Stimulated activated CD8-positive, alpha-beta memory T cell treated with anti-CD3 and anti-CD28 coated beads, Interleukin-7, amount 100 ng/mL, for 1 hour (primary cell): ENCODE measurements around the gene DCDC2C.

Experiments
- DNase-seq, 2 donors: peaks; one replicate each; pipeline ENCODE4 v3.0.0-alpha.2; 2020; ENCODE audit warnings: low read depth in 2 of 2

The DCDC2C gene

GRCh38 chr2:3709225-3709624 lies 5.8 kb downstream of the DCDC2C start:
- no peak for DNase-seq

GRCh38 chr2:3712424-3712823 lies 9.0 kb downstream of the DCDC2C start:
- no peak for DNase-seq

- no peak for DNase-seq
These were observed 9.6 kb downstream of the DCDC2C start for GRCh38 chr2:3712831-3713503.

GRCh38 chr2:3718679-3719078 lies 15.3 kb downstream of the DCDC2C start:
- DNase-seq: no peak

- no peak for DNase-seq
These were observed 21.6 kb downstream of the DCDC2C start for GRCh38 chr2:3725002-3725401.

- no peak for DNase-seq
These were observed 22.3 kb downstream of the DCDC2C start for GRCh38 chr2:3725458-3726250.

- DNase-seq: no peak
These were observed 23.1 kb downstream of the DCDC2C start for GRCh38 chr2:3726511-3726910.

GRCh38 chr2:3727397-3728045 lies 24.1 kb downstream of the DCDC2C start:
- no peak for DNase-seq

GRCh38 chr2:3728104-3729054 lies 25.0 kb downstream of the DCDC2C start:
- DNase-seq: no peak

GRCh38 chr2:3729055-3729448 lies 25.7 kb downstream of the DCDC2C start:
- DNase-seq: no peak

GRCh38 chr2:3729786-3730185 lies 26.4 kb downstream of the DCDC2C start:
- DNase-seq: no peak

- DNase-seq: no peak
These were observed 27.3 kb downstream of the DCDC2C start for GRCh38 chr2:3730646-3731045.

- no peak for DNase-seq
These were observed 28.5 kb downstream of the DCDC2C start for GRCh38 chr2:3731829-3732228.

- DNase-seq: no peak
These were observed 32.7 kb downstream of the DCDC2C start for GRCh38 chr2:3736112-3736511.

- no peak for DNase-seq
These were observed 33.8 kb downstream of the DCDC2C start for GRCh38 chr2:3737128-3737527.

GRCh38 chr2:3738454-3738853 lies 35.1 kb downstream of the DCDC2C start:
- no peak for DNase-seq

GRCh38 chr2:3739313-3739712 lies 35.9 kb downstream of the DCDC2C start:
- no peak for DNase-seq

GRCh38 chr2:3741396-3741795 lies 38.0 kb downstream of the DCDC2C start:
- no peak for DNase-seq

GRCh38 chr2:3741867-3742602 lies 38.7 kb downstream of the DCDC2C start:
- DNase-seq: no peak

GRCh38 chr2:3742743-3743508 lies 39.6 kb downstream of the DCDC2C start:
- no peak for DNase-seq
